Endothelial cell of umbilical vein (primary cell): Measurements from ENCODE around the gene SGMS2.

Experiments
- CTCF ChIP-seq, 2 donors: IDR thresholded peaks; 1 replicate in 1 of 2; 2 replicates in 1 of 2; pipeline ENCODE4 v1.5.1; 2011; ENCODE audit warnings: low read length in 2 of 2, mild to moderate bottlenecking in 2 of 2, moderate library complexity in 2 of 2, control low read depth in 1 of 2, inconsistent platforms in 1 of 2, low read depth in 1 of 2; ENCODE audit not compliant: insufficient read depth in 1 of 2; ENCODE audit errors: extremely low read depth in 1 of 2
- EZH2 ChIP-seq: IDR thresholded peaks from 2 replicates; pipeline ENCODE4 v1.6.1; 2012; ENCODE audit warnings: borderline replicate concordance, low read depth, mild to moderate bottlenecking, moderate library complexity, low read length, inconsistent platforms; ENCODE audit not compliant: severe bottlenecking
- FOS ChIP-seq: IDR thresholded peaks from 2 replicates; pipeline ENCODE4 v1.6.1; 2011; ENCODE audit warnings: mild to moderate bottlenecking, low read length, moderate library complexity, borderline replicate concordance; ENCODE audit not compliant: insufficient read depth
- JUN ChIP-seq: IDR thresholded peaks from 2 replicates; pipeline ENCODE4 v1.6.1; 2011; ENCODE audit warnings: borderline replicate concordance, low read depth; ENCODE audit not compliant: insufficient read length, insufficient read depth
- MYC ChIP-seq: IDR thresholded peaks from one replicate; pipeline ENCODE4 v1.6.1; 2011; ENCODE audit warnings: mild to moderate bottlenecking, low read depth, low read length
- POLR2A ChIP-seq: IDR thresholded peaks from 2 replicates; pipeline ENCODE4 v1.6.1; 2012; ENCODE audit warnings: low read depth, mild to moderate bottlenecking, control low read depth, low read length

GRCh38 chr4:107913283-107913899 is 88.7 kb downstream of the SGMS2 start:
- no peak for TF ChIP-seq EZH2
- TF ChIP-seq CTCF (IDR thresholded peaks at IDR 0.05; ENCODE audit: extremely low read depth in 1 of 2, insufficient read depth in 1 of 2, low read depth in 1 of 2, low read length in 2 of 2), result peak; percentile 45 to 49
- no peak for TF ChIP-seq JUN
- no peak for TF ChIP-seq MYC
- TF ChIP-seq POLR2A, result no peak
- TF ChIP-seq FOS, result no peak
